Neural crest cell (in vitro differentiated cells): ENCODE results near the gene ZCCHC24. TPM values are rescaled to one million over a fixed set of nuclear protein-coding genes. Genes with fewer than 3 reads are reported as not detected.

Source experiments
- DNase-seq: peaks from one replicate; pipeline ENCODE4 v3.0.0; 2021; ENCODE audit warnings: low read depth, mixed read lengths, low spot score
- H3K27ac Mint-ChIP-seq: one replicate; pipeline ENCODE4 v1.8.0; 2021; ENCODE audit warnings: mild to moderate bottlenecking, mixed read lengths; ENCODE audit not compliant: unreplicated experiment
- H3K27me3 Mint-ChIP-seq: 2 replicates; pipeline ENCODE4 v1.8.0; 2021; ENCODE audit warnings: low read depth, mild to moderate bottlenecking, mixed read lengths
- H3K36me3 Mint-ChIP-seq: 2 replicates; pipeline ENCODE4 v1.8.0; 2021; ENCODE audit warnings: low read depth, mild to moderate bottlenecking, mixed read lengths
- H3K4me1 Mint-ChIP-seq: 2 replicates; pipeline ENCODE4 v1.8.0; 2021; ENCODE audit warnings: mixed read lengths
- H3K4me3 Mint-ChIP-seq: one replicate; pipeline ENCODE4 v1.8.0; 2021; ENCODE audit warnings: mild to moderate bottlenecking, mixed read lengths
- H3K9me3 Mint-ChIP-seq: 2 replicates; pipeline ENCODE4 v1.8.0; 2021; ENCODE audit warnings: mixed read lengths
- CTCF ChIP-seq: fragments of 200-600 bp; sonication (generic); conservative IDR thresholded peaks from 2 replicates; pipeline ENCODE4 v1.5.0; 2021; ENCODE audit warnings: antibody characterized with exemption, mild to moderate bottlenecking
- total RNA-seq: library from RNA; stranded (reverse); gene quantifications from 2 replicates; pipeline ENCODE4 v1.2.1, GENCODE V29; 2021

Gene ZCCHC24
- total RNA-seq, 1 donor from 2014 or later = 26.5 TPM

- Mint-ChIP-seq H3K9me3 (no peaks in the 10 kb centered on the region), H3K4me1 (peaks cover 35% of the 10 kb centered on the region), H3K36me3 (no peaks in the 10 kb centered on the region), H3K4me3 (no peak overlapping the region), H3K27me3 (no peaks in the 10 kb centered on the region), H3K27ac (no peak overlapping the region)
- TF ChIP-seq CTCF = no peak
- DNase-seq = no peak
These were observed 8.6 kb downstream of the ZCCHC24 start for GRCh38 chr10:79436850-79437103.

- DNase-seq = no peak
- Mint-ChIP-seq H3K4me3 (peak overlapping the region; percentile 31), H3K27me3 (no peaks in the 10 kb centered on the region), H3K4me1 (peaks cover 35% of the 10 kb centered on the region), H3K27ac (peak overlapping the region; percentile 58), H3K36me3 (no peaks in the 10 kb centered on the region), H3K9me3 (no peaks in the 10 kb centered on the region)
- TF ChIP-seq CTCF = no peak
These were observed 9.2 kb downstream of the ZCCHC24 start for GRCh38 chr10:79436066-79436849.

- Mint-ChIP-seq H3K27ac (peak overlapping the region; percentile 58), H3K27me3 (no peaks in the 10 kb centered on the region), H3K9me3 (no peaks in the 10 kb centered on the region), H3K4me3 (peak overlapping the region; percentile 31), H3K4me1 (peaks cover 35% of the 10 kb centered on the region), H3K36me3 (no peaks in the 10 kb centered on the region)
- TF ChIP-seq CTCF = no peak
- no peak for DNase-seq
These were observed 10.0 kb downstream of the ZCCHC24 start for GRCh38 chr10:79435271-79436065.

GRCh38 chr10:79434821-79435251 lies 10.6 kb downstream of the ZCCHC24 start:
- Mint-ChIP-seq H3K4me1 (peaks cover 35% of the 10 kb centered on the region), H3K27ac (peak overlapping the region; percentile 97)

GRCh38 chr10:79434223-79434687 lies 11.2 kb downstream of the ZCCHC24 start:
- H3K9me3 Mint-ChIP-seq = no peaks in the 10 kb centered on the region
- H3K4me3 Mint-ChIP-seq = no peak overlapping the region
- peaks cover 35% of the 10 kb centered on the region for H3K4me1 Mint-ChIP-seq
- H3K27ac Mint-ChIP-seq = peak overlapping the region; percentile 97
- TF ChIP-seq CTCF = no peak
- H3K36me3 Mint-ChIP-seq = no peaks in the 10 kb centered on the region
- DNase-seq = no peak
- no peaks in the 10 kb centered on the region for H3K27me3 Mint-ChIP-seq

More at GRCh38 chr10:79434821-79435251, 10.6 kb downstream of the ZCCHC24 start:
- no peak for TF ChIP-seq CTCF
- Mint-ChIP-seq H3K9me3 (no peaks in the 10 kb centered on the region), H3K36me3 (no peaks in the 10 kb centered on the region), H3K27me3 (no peaks in the 10 kb centered on the region), H3K4me3 (no peak overlapping the region)
- DNase-seq = no peak
